ENCODE measurements around the gene CLBA1.

GRCh38 chr14:104984056-104984894 lies 1.3 kb upstream of the CLBA1 start:
- TF ChIP-seq CTCF (conservative IDR thresholded peaks at IDR 0.05; ENCODE audit: low read length) (no peak), EZH2phosphoT487 (IDR thresholded peaks at IDR 0.05; ENCODE audit: borderline replicate concordance, low read depth, low read length) (no peak)
